ENCODE measurements around the gene TIMM50. TPM values are rescaled to one million over a fixed set of nuclear protein-coding genes. Genes with fewer than 3 reads are reported as not detected.

TIMM50 gene
- total RNA-seq, 5 donors from 2014 or later (not counting 1 experiment from before 2014, with no cell fraction given), result 50.5 to 53.7 (median 53.0) TPM

DNA sequence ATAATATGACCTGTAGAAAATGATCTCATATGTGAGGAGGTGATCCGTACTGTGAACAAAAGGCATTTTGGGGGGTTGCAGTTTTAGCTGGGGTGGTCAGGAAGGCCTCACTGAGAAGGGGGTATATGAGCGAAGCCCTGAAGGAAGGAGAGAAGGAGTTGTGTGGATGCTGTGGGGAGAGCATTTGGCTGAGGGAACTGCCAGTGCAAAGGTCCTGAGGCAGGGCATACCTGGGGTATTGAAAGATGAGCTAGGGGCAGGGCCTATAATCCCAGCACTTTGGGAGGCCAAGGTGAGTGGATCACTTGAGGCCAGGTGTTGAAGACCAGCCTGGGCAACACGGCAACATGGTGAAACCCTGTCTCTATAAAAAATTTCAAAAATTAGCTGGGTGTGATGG lies 36.8 kb downstream of the TIMM50 start:
- H3K27ac ChIP-seq (ENCODE audit: low read length), result no peak overlapping the region
- H3K4me1 ChIP-seq (ENCODE audit: control insufficient read depth in 1 of 2, extremely low read depth in 1 of 2, insufficient read depth in 2 of 2, low read length in 2 of 2), result peaks cover 6 to 17% of the 10 kb centered on the region in 2 experiments
- H3K4me3 ChIP-seq (ENCODE audit: control insufficient read depth in 1 of 2, extremely low read depth in 1 of 2, low read length in 1 of 2), result no peak overlapping the region
- Mint-ChIP-seq H3K36me3 (no peaks in the 10 kb centered on the region), H3K27me3 (peaks cover 26 to 44% of the 10 kb centered on the region in 2 donors), H3K9me3 (no peaks in the 10 kb centered on the region), H3K27ac (peak overlapping the region in 1 of 2 donors; percentile 1), H3K4me3 (peak overlapping the region in 1 of 3 donors; percentile 26), H3K4me1 (peaks cover 13 to 15% (median 14%) of the 10 kb centered on the region in 3 donors)
- ChIA-PET CTCF (interaction anchor here in 1 of 2 donors (0.7 kb wide), 1 partner anchor 626 kb away, joined by 8 read pairs; no protein-coding TSS in a partner anchor), POLR2A (no interaction called here)
- ATAC-seq (replicated peaks in 1 of 4) (no peak), DNase-seq (no peak)
- peaks cover 10 to 61% of the 10 kb centered on the region in 2 experiments for H3K27me3 ChIP-seq (replicated peaks in 1 of 2; ENCODE audit: control insufficient read depth in 2 of 2, extremely low read depth in 1 of 2, insufficient read depth in 2 of 2, low read length in 1 of 2)
- no peaks in the 10 kb centered on the region for H3K9me3 ChIP-seq
- WGBS (ENCODE audit: insufficient coverage), result 63% methylated on average over 3 of the region's 3 CpGs
- no peaks in the 10 kb centered on the region for H3K36me3 ChIP-seq (ENCODE audit: control insufficient read depth in 2 of 2, extremely low read depth in 1 of 2, insufficient read depth in 1 of 2, low read length in 1 of 2)

DNA sequence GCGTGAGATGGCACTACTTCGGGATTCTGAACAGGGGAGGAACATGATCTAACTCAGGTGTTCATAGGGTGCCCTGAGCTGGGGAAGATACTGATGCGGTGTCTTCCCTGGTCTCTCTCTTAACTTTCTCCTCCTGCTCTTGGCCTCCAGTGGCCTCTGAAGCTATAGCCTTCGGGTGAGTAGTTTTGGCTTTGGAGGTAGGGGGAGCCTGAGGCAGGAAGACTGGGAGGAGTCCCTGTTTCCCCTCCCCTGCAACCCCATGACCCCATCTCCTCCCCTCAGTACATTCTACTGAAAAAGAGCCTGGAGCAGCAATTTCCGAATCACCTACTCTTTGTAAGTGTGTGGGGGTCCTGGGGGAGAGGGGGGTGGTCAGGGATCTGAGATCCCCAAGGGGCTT lies 37.8 kb downstream of the TIMM50 start:
- ATAC-seq (replicated peaks in 1 of 4), result no peak
- H3K27ac ChIP-seq (ENCODE audit: low read length), result no peak overlapping the region
- no CpG with 5 or more reads among the region's 5 CpGs for WGBS (ENCODE audit: insufficient coverage)
- H3K4me1 ChIP-seq (ENCODE audit: control insufficient read depth in 1 of 2, extremely low read depth in 1 of 2, insufficient read depth in 2 of 2, low read length in 2 of 2), result peaks cover 6 to 17% of the 10 kb centered on the region in 2 experiments
- no peaks in the 10 kb centered on the region for H3K36me3 Mint-ChIP-seq
- peaks cover 10 to 52% of the 10 kb centered on the region in 2 experiments for H3K27me3 ChIP-seq (replicated peaks in 1 of 2; ENCODE audit: control insufficient read depth in 2 of 2, extremely low read depth in 1 of 2, insufficient read depth in 2 of 2, low read length in 1 of 2)
- ChIA-PET POLR2A (no interaction called here), CTCF (no interaction called here)
- no peaks in the 10 kb centered on the region for H3K36me3 ChIP-seq (ENCODE audit: control insufficient read depth in 2 of 2, extremely low read depth in 1 of 2, insufficient read depth in 1 of 2, low read length in 1 of 2)
- H3K4me3 Mint-ChIP-seq, result no peak overlapping the region
- peaks cover 25 to 38% of the 10 kb centered on the region in 2 donors for H3K27me3 Mint-ChIP-seq
- H3K27ac Mint-ChIP-seq, result no peak overlapping the region
- H3K4me1 Mint-ChIP-seq, result peaks cover 13 to 15% (median 14%) of the 10 kb centered on the region in 3 donors
- no peak for DNase-seq
- no peaks in the 10 kb centered on the region for H3K9me3 Mint-ChIP-seq
- no peaks in the 10 kb centered on the region for H3K9me3 ChIP-seq
- H3K4me3 ChIP-seq (ENCODE audit: control insufficient read depth in 1 of 2, extremely low read depth in 1 of 2, low read length in 1 of 2), result no peak overlapping the region

DNA sequence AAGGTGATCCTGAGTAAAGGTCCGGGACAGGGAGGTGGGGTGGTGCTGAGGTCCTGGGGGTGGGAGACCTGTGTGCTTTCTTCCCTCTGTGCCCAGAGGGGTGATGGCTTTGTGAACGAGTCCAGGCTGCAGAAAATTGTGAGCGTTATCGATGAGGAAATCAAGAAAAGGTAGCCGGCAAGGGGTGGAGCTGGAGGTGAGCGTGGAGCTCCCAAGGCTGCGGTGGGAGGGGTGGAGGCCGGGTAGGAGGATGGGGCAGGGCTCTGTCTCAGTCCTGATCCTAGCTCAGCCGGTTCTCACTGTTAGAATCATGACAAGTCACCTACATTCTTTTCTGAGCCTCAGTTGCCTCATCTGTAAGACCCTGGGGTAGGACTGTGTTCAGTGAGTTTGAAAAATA lies 38.3 kb downstream of the TIMM50 start:
- Mint-ChIP-seq H3K9me3 (no peaks in the 10 kb centered on the region), H3K4me1 (peaks cover 13 to 15% (median 14%) of the 10 kb centered on the region in 3 donors), H3K4me3 (no peak overlapping the region), H3K27me3 (peaks cover 20 to 33% of the 10 kb centered on the region in 2 donors), H3K36me3 (no peaks in the 10 kb centered on the region), H3K27ac (no peak overlapping the region)
- DNase-seq (no peak), ATAC-seq (replicated peaks in 1 of 4) (no peak)
- H3K4me1 ChIP-seq (ENCODE audit: control insufficient read depth in 1 of 2, extremely low read depth in 1 of 2, insufficient read depth in 2 of 2, low read length in 2 of 2), result peaks cover 6 to 17% of the 10 kb centered on the region in 2 experiments
- POLR2A ChIA-PET, result no interaction called here
- CTCF ChIA-PET, result no interaction called here
- 80% methylated on average over 8 of the region's 9 CpGs for WGBS (ENCODE audit: insufficient coverage)
- H3K36me3 ChIP-seq (ENCODE audit: control insufficient read depth in 2 of 2, extremely low read depth in 1 of 2, insufficient read depth in 1 of 2, low read length in 1 of 2), result no peaks in the 10 kb centered on the region
- no peaks in the 10 kb centered on the region for H3K9me3 ChIP-seq
- H3K27me3 ChIP-seq (replicated peaks in 1 of 2; ENCODE audit: control insufficient read depth in 2 of 2, extremely low read depth in 1 of 2, insufficient read depth in 2 of 2, low read length in 1 of 2), result peaks cover 8 to 48% of the 10 kb centered on the region in 2 experiments
- no peak overlapping the region for H3K4me3 ChIP-seq (ENCODE audit: control insufficient read depth in 1 of 2, extremely low read depth in 1 of 2, low read length in 1 of 2)
- no peak overlapping the region for H3K27ac ChIP-seq (ENCODE audit: low read length)

DNA sequence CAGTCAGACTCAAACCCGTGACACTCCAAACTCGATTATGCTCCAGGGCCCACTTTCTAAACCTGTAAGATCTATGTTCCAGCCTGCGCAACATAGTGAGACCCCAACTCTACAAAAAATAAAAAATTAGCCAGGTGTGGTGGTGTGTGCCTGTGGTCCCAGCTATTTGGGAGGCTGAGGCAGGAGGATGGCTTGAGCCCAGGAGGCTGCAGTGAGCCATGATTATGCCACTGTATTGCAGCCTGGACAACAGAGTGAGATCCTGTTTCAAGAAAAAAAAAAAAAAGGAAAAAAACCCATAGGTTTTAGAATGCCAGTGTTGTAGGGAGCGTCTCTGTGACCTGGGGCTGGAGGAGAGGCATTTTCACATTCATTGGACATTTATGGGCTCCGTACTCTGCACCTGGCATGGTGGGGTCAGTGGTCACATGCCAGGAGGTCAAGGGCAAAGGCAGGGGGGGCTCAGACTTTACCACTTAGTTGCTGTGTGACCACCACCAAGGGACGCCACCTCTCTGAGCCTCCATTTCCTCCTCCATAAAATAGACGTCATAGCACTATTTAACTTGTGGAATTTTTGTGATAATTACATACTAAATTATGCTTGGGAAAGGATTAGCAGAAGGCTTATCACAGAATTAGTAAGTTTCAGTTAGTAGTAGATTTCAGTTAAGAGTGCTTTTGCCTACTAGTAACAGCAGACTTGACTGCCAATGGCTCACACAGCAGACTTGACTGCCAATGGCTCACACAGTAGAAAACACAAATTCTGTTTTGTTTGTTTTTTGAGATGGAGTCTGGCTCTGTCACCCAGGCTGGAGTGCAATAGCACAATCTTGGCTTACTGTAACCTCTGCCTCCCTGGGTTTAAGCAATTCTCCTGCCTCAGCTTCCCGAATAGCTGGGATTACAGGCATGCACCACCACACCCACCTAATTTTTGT lies 40.2 kb downstream of the TIMM50 start:
- WGBS (ENCODE audit: insufficient coverage), result no CpG with 5 or more reads among the region's 8 CpGs

DNA sequence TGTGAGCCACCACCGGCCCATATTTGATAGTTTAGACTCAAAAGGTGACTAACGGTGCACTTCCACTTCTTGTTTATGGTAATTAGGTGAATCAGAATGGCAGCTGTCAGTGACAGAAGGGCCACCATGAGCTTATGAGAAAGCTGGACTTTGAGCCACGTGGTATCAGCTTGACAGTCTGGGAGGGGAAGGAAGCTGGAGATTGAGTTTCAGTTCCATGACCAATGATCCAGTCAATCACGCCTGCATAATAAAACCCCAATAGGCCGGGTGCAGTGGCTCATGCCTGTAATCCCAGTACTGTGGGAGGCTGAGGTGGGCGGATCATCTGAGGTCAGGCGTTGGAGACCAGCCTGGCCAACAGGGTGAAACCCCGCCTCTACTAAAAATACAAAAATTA lies 43.9 kb downstream of the TIMM50 start:
- peaks cover 0 to under 1% of the 10 kb centered on the region in 2 experiments for H3K4me1 ChIP-seq (ENCODE audit: control insufficient read depth in 1 of 2, extremely low read depth in 1 of 2, insufficient read depth in 2 of 2, low read length in 2 of 2)
- CTCF ChIA-PET, result interaction anchor here in 1 of 2 donors (0.6 kb wide), 1 partner anchor 237 kb away, joined by 3 read pairs; no protein-coding TSS in a partner anchor
- DNase-seq, result no peak
- no peak overlapping the region for H3K27ac ChIP-seq (ENCODE audit: low read length)
- Mint-ChIP-seq H3K4me3 (no peak overlapping the region), H3K27me3 (no peaks in the 10 kb centered on the region), H3K36me3 (no peaks in the 10 kb centered on the region), H3K27ac (no peak overlapping the region), H3K4me1 (peaks cover 5 to 6% (median 6%) of the 10 kb centered on the region in 3 donors), H3K9me3 (no peaks in the 10 kb centered on the region)
- ATAC-seq (replicated peaks in 1 of 4), result no peak
- POLR2A ChIA-PET, result no interaction called here
- H3K4me3 ChIP-seq (ENCODE audit: control insufficient read depth in 1 of 2, extremely low read depth in 1 of 2, low read length in 1 of 2), result no peak overlapping the region
- H3K9me3 ChIP-seq, result no peaks in the 10 kb centered on the region
- WGBS (ENCODE audit: insufficient coverage), result 65% methylated on average over 2 of the region's 8 CpGs
- H3K36me3 ChIP-seq (ENCODE audit: control insufficient read depth in 2 of 2, extremely low read depth in 1 of 2, insufficient read depth in 1 of 2, low read length in 1 of 2), result no peaks in the 10 kb centered on the region
- no peaks in the 10 kb centered on the region for H3K27me3 ChIP-seq (replicated peaks in 1 of 2; ENCODE audit: control insufficient read depth in 2 of 2, extremely low read depth in 1 of 2, insufficient read depth in 2 of 2, low read length in 1 of 2)

More for the DNA sequence above, 40.2 kb downstream of the TIMM50 start:
- H3K27ac Mint-ChIP-seq, result no peak overlapping the region
- no peaks in the 10 kb centered on the region for H3K36me3 ChIP-seq (ENCODE audit: control insufficient read depth in 2 of 2, extremely low read depth in 1 of 2, insufficient read depth in 1 of 2, low read length in 1 of 2)
- no peak overlapping the region for H3K4me3 ChIP-seq (ENCODE audit: control insufficient read depth in 1 of 2, extremely low read depth in 1 of 2, low read length in 1 of 2)
- DNase-seq, result no peak
- no peak for ATAC-seq (replicated peaks in 1 of 4)
- H3K4me1 ChIP-seq (ENCODE audit: control insufficient read depth in 1 of 2, extremely low read depth in 1 of 2, insufficient read depth in 2 of 2, low read length in 2 of 2), result peaks cover 0 to 4% of the 10 kb centered on the region in 2 experiments
- H3K27ac ChIP-seq (ENCODE audit: low read length), result no peak overlapping the region
- H3K27me3 Mint-ChIP-seq, result peaks cover 13 to 22% of the 10 kb centered on the region in 2 donors
- no peaks in the 10 kb centered on the region for H3K36me3 Mint-ChIP-seq
- no peak overlapping the region for H3K4me3 Mint-ChIP-seq
- POLR2A ChIA-PET, result no interaction called here
- H3K9me3 Mint-ChIP-seq, result no peaks in the 10 kb centered on the region
- H3K27me3 ChIP-seq (replicated peaks in 1 of 2; ENCODE audit: control insufficient read depth in 2 of 2, extremely low read depth in 1 of 2, insufficient read depth in 2 of 2, low read length in 1 of 2), result peaks cover 7 to 30% of the 10 kb centered on the region in 2 experiments
- peaks cover 5 to 9% (median 8%) of the 10 kb centered on the region in 3 donors for H3K4me1 Mint-ChIP-seq
- H3K9me3 ChIP-seq, result no peaks in the 10 kb centered on the region
- CTCF ChIA-PET, result no interaction called here

DNA sequence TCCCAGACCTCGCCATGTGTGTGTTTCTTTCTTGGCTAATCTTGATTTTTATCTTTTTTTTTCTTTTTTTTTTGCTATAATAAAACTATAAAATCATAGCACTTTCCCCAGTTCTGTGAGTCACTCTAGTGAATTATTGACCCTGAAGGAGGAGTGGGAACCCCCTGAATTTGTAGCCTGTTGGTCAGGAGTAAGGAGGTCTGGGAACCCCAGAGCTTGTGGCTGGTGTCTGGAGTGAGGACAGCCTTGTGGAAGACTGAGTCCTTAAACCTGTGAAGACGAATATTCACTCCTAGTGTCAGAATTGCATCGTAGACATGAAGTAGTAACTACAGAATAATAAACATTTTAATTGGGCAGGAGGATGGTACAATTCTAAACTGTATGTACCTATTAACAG lies 44.6 kb downstream of the TIMM50 start:
- Mint-ChIP-seq H3K36me3 (no peaks in the 10 kb centered on the region), H3K27me3 (no peaks in the 10 kb centered on the region), H3K4me3 (no peak overlapping the region), H3K4me1 (peaks cover 5 to 11% (median 6%) of the 10 kb centered on the region in 3 donors), H3K9me3 (no peaks in the 10 kb centered on the region), H3K27ac (no peak overlapping the region)
- ChIA-PET POLR2A (no interaction called here), CTCF (interaction anchor here (0.6 to 0.7 kb wide), 2 partner anchors 49 to 267 kb away, joined by 4 to 6 read pairs; no protein-coding TSS in a partner anchor)
- ATAC-seq (replicated peaks in 1 of 4) (no peak), DNase-seq (no peak)
- no peaks in the 10 kb centered on the region for H3K9me3 ChIP-seq
- no peaks in the 10 kb centered on the region for H3K27me3 ChIP-seq (replicated peaks in 1 of 2; ENCODE audit: control insufficient read depth in 2 of 2, extremely low read depth in 1 of 2, insufficient read depth in 2 of 2, low read length in 1 of 2)
- WGBS (ENCODE audit: insufficient coverage), result no CpG with 5 or more reads among the region's 3 CpGs
- H3K4me1 ChIP-seq (ENCODE audit: control insufficient read depth in 1 of 2, extremely low read depth in 1 of 2, insufficient read depth in 2 of 2, low read length in 2 of 2), result peaks cover 0 to 2% of the 10 kb centered on the region in 2 experiments
- no peaks in the 10 kb centered on the region for H3K36me3 ChIP-seq (ENCODE audit: control insufficient read depth in 2 of 2, extremely low read depth in 1 of 2, insufficient read depth in 1 of 2, low read length in 1 of 2)
- H3K4me3 ChIP-seq (ENCODE audit: control insufficient read depth in 1 of 2, extremely low read depth in 1 of 2, low read length in 1 of 2), result no peak overlapping the region
- H3K27ac ChIP-seq (ENCODE audit: low read length), result no peak overlapping the region
